TTC549 (cell line): Measurements from ENCODE around the gene TMEM213.

Experiments used
- FAIRE-seq: peaks from 2 replicates; lab custom pipeline; 2012; peaks lifted over from hg19 to GRCh38; lab: Jason Lieb, UNC

TMEM213 gene

DNA sequence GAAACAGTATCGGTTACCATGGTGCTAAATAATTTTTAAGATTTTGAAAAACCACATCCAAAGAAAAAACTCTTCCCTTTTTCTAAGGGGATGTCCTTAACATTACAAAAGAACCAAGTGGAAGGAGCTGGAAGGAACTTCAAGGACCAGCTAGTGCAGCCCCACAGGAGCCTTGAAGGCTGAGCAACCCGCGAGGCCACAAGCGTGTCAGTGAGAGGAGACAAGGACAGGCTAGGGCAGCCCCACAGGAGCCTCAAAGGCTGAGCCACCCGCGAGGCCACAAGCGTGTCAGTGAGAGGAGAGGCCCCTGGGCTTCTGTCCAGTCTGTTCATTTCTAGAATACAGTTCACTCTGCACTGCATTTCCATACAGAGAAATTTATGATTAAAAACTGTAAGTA is 80.3 kb downstream of the TMEM213 start:
- no peak for FAIRE-seq

DNA sequence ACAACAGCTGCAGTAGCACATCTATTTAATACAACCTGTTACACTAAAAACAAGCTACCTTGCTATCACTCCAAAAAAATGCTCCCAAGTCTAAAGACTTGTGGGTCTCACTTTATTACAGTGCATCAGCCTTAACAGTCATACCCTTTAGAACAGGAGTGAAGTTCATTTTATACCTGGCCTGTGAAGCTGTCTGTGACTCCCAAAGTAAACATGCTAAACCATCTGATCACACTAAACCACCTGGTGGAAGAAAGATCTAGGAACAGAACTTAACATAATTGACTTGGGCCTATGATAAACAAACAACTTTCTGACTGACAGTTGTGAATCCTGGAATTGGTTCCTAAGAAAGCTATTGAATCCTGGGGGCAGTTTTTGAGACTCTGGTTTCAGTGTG is 81.1 kb downstream of the TMEM213 start:
- FAIRE-seq, result no peak

DNA sequence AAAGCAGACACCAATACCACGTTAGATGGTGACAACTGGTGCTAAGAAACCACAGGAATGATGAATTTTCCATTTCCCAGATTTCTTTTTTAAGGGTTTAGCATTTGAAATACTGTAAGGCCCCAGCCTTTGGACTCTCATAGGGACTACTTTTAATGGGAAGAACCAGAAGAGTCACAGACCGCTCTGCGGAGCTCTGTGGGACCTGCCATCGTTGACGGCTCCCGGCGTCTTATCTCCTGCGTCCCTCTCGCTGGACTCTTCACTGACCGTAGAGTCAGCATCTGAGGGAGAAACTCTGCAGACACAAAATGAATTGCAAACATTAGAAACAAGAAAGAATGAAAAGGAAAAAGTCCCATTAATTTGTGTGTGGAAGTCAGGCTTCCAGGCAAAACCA is 81.6 kb downstream of the TMEM213 start:
- no peak for FAIRE-seq

DNA sequence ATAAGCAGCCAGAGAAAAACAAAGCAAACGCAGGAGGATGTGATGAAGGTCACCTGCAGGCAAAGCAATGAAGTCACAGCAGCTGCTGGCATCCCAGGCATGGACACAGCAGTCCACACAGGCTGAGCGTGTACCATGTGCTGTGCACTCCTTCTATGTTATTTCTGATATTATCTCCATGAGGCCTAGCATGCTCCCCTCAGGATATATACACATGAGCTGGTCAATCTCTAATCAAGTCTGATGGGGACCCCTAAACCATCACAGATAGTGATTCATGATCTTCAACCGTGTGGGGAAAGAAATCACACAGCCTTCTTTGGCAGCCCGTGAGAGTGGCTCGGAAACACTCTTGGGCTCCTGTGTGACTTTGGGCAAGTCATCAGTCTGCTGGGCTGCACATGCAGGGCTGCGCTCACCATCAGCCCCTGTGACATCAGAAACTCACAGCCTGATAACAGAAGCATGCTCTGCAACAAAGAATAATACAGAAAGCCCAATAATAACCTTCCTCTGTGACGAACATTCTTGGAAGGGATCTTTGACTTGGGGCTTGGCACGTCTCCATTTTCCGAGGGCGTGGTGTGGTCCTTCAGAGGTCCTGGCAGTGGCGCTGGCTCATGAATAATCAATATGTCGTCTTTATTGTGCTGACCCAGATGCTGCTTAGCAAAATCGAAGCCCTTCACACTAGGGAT is 83.2 kb downstream of the TMEM213 start:
- no peak for FAIRE-seq

DNA sequence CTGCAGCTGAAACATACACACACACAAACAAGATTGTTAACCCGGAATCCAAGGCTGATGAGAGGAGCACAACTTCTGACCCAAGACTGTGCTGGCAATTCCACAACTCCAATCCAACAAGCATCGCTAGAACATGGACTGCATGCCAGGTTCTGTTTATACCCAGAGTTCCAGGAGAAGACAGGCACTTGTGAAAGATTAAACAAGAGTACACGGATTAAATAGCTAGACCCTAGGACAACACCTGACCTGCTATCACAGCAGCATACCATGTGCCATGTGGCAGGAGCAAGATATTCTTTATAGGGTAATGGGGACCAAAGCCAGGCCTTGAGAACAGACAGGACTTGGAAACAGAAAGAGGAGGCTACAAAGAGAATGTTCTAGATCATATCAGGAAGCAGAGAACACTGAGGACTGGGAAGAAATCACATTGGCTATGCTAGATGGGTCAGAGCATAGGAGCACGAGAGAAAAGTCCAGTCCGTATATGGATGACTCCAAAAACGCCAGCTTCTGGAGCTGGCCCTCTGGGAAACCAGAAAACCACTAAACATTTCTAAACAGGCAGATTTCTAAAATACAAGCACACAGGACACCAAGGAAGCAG is 83.9 kb downstream of the TMEM213 start:
- no peak for FAIRE-seq

DNA sequence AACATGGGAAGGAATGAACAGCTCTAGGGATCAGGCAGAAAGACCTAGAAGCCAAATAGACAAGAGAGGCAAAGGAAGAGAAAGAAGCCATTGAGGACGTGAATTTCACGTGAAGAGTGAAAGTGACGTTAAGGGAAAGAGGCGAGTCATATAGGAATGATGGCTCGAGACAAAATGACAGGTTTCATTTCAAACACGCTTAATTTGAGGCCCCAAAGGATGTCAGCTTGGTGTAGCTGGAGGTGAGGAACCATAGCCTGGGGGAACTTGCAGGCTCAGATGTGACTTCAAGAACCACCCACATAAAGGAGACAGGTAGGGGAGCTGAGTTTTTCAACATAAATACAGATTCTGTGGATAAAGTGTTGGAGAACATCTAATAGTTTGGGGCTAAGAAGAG is 84.5 kb downstream of the TMEM213 start:
- no peak for FAIRE-seq

DNA sequence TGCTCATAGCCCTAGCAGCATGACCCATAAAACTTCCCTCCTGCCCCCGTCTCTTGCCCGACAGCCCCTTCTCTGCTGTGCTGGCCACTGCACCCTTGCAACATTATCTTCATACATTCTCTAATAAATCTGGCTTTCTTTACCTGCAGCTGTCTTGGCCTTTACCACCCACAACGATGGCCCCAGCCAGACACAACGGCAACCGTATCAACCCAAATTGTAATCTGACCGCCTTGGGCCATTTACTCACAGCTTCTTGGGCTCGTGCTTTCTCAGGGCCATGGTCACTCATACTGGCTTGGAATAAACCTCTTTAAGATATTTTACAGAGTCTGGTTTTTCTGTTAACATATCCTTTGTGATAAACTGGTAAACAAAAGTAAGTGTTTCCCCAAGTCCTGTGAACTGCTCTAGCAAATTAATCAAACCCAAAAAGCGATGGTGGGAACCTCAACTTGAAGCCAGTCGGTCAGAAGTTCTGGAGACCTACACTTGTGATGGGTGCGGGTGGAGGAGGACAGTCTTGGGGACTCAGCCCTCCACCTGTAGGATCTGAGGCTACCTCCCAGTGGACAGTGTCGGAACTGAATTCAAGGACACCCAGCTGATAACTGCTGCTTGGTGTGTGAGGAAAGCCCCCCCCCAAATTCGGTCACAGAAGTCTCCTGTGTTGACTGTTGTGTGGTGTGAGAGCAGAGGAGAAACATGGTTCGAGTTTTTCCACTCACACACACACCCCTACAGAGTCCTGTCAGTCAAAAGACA is 87.8 kb downstream of the TMEM213 start:
- FAIRE-seq, result no peak

DNA sequence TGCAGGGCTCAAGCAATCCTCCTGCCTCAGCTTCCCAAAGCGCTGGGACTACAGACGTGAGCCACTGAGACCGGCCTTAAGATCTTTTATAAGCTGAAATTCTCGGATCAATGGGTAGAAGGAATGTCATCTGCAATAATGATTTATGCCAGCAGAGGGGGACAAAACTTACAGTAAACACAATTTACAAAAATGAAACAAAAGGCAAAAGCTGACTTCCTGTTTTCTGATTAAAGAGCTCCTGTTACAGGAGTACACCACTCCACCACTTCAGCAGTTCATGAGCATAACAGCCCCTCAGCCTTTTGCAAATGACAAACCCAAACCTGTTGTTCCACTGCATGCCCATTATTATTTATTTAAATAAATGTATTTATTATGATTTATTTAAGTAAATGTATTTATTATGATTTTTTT is 88.7 kb downstream of the TMEM213 start:
- FAIRE-seq, result no peak

DNA sequence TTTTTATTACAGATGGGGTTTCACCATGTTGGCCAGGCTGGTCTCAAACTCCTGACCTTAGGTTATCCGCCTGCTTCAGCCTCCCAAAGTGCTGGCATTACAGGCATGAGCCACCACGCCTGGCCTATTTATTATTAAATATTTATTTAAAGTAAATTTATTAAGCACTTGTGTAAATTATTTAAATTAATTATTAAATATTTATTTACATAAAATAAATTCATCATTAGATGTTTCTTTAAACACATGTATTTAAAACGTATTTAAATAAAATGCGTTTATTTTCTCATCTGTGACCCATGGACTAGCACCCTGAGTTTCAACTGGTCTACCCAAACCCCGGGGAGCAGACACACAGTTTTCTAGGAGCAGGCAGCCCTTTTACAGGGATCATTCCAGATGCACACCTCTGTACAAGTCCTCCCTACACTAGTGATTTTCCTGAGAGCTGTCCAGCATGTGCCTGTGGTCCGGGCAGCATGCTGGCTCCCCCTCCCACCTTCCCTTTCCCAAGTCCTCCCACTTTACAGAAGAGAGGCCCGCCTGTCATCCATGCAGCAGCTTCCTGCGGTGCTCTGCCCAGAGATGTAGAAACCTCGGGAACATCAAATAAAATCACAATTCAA is 89.4 kb downstream of the TMEM213 start:
- no peak for FAIRE-seq
